GM23338 (cell line): Measurements from ENCODE around the gene CARF. TPM values are rescaled to one million over a fixed set of nuclear protein-coding genes. Genes with fewer than 3 reads are reported as not detected.
"Not testable (repeated sequence)": the region's sequence is repeated elsewhere in the genome, so short reads cannot be mapped to it uniquely, and the experiment has no call there.

Source experiments
- ATAC-seq: fragments of 200-7000 bp; cut with Tn5 transposase; 3 replicates; pipeline ENCODE4 v1.9.1; 2020
- DNase-seq: peaks from one replicate; pipeline ENCODE4 v3.0.0-alpha.2; 2015; ENCODE audit warnings: low spot score
- H2AFZ ChIP-seq: fragments of 200-600 bp; sonication (generic); 2 replicates; pipeline ENCODE4 v1.8.0; 2016; ENCODE audit warnings: antibody characterized with exemption, mild to moderate bottlenecking, moderate library complexity
- H3F3A ChIP-seq: fragments of 200-600 bp; sonication (generic); replicated peaks from 2 replicates; pipeline ENCODE4 v1.8.0; 2017; ENCODE audit warnings: antibody characterized with exemption, mixed run types, low read depth
- H3K27ac ChIP-seq: fragments of 200-600 bp; sonication (generic); 2 replicates; pipeline ENCODE4 v1.6.1; 2016; ENCODE audit warnings: low read depth
- H3K27me3 ChIP-seq: fragments of 200-600 bp; sonication (generic); 2 replicates; pipeline ENCODE4 v1.8.0; 2016; ENCODE audit warnings: mild to moderate bottlenecking, mixed run types, moderate library complexity; ENCODE audit not compliant: insufficient read depth
- H3K36me3 ChIP-seq: fragments of 200-600 bp; sonication (generic); 2 replicates; pipeline ENCODE4 v1.8.0; 2016; ENCODE audit warnings: mild to moderate bottlenecking; ENCODE audit not compliant: insufficient read depth
- H3K4me1 ChIP-seq: fragments of 200-600 bp; sonication (generic); 2 replicates; pipeline ENCODE4 v1.8.0; 2016; ENCODE audit warnings: mild to moderate bottlenecking, moderate library complexity; ENCODE audit not compliant: insufficient read depth
- H3K4me2 ChIP-seq: fragments of 200-600 bp; sonication (generic); 2 replicates; pipeline ENCODE4 v1.7.1; 2017; ENCODE audit warnings: mixed run types
- H3K4me3 ChIP-seq: fragments of 200-600 bp; sonication (generic); 2 replicates; pipeline ENCODE4 v1.6.1; 2016; ENCODE audit warnings: mixed run types
- H3K79me2 ChIP-seq: fragments of 200-600 bp; sonication (generic); replicated peaks from 2 replicates; pipeline ENCODE4 v1.8.0; 2017; ENCODE audit warnings: mild to moderate bottlenecking; ENCODE audit not compliant: insufficient read depth
- H3K9me2 ChIP-seq: fragments of 200-600 bp; sonication (generic); 2 replicates; pipeline ENCODE4 v1.8.0; 2017; ENCODE audit not compliant: insufficient read depth
- H4K20me1 ChIP-seq: fragments of 200-600 bp; sonication (generic); replicated peaks from 2 replicates; pipeline ENCODE4 v1.8.0; 2017; ENCODE audit warnings: mild to moderate bottlenecking; ENCODE audit not compliant: insufficient read depth
- H3K27ac Mint-ChIP-seq: 2 replicates; pipeline ENCODE4 v1.8.0; 2020; ENCODE audit warnings: inconsistent platforms, mild to moderate bottlenecking, moderate library complexity, mixed read lengths
- H3K27me3 Mint-ChIP-seq: 3 replicates; pipeline ENCODE4 v1.8.0; 2022; ENCODE audit warnings: low read depth, mild to moderate bottlenecking, moderate library complexity, mixed read lengths, inconsistent platforms; ENCODE audit not compliant: insufficient read depth, poor library complexity
- H3K36me3 Mint-ChIP-seq: 3 replicates; pipeline ENCODE4 v1.8.0; 2021; ENCODE audit warnings: low read depth, mild to moderate bottlenecking, inconsistent platforms, moderate library complexity, mixed read lengths
- H3K4me1 Mint-ChIP-seq: 3 replicates; pipeline ENCODE4 v1.8.0; 2020; ENCODE audit warnings: mild to moderate bottlenecking, inconsistent platforms, mixed read lengths
- H3K4me3 Mint-ChIP-seq: 3 replicates; pipeline ENCODE4 v1.8.0; 2021; ENCODE audit warnings: moderate library complexity, mild to moderate bottlenecking, inconsistent platforms, mixed read lengths
- H3K9me3 Mint-ChIP-seq: 3 replicates; pipeline ENCODE4 v1.8.0; 2020; ENCODE audit warnings: moderate library complexity, mild to moderate bottlenecking, inconsistent platforms, mixed read lengths
- CREB1 ChIP-seq: fragments of 250-450 bp; sonication (Bioruptor Pico); IDR thresholded peaks from 2 replicates; pipeline ENCODE4 v1.5.0; 2020; ENCODE audit warnings: low read depth, mild to moderate bottlenecking, moderate library complexity
- EZH2phosphoT487 ChIP-seq: fragments of 200-600 bp; sonication (generic); IDR thresholded peaks from one replicate; pipeline ENCODE4 v1.8.1; 2018; ENCODE audit warnings: antibody characterized with exemption; ENCODE audit not compliant: unreplicated experiment
- POLR2AphosphoS5 ChIP-seq: IDR thresholded peaks from 2 replicates; pipeline ENCODE4 v1.6.1; 2016; ENCODE audit warnings: antibody characterized with exemption, low read depth
- REST ChIP-seq: IDR thresholded peaks from one replicate; pipeline ENCODE4 v1.6.1; 2018; ENCODE audit warnings: antibody characterized with exemption; ENCODE audit not compliant: unreplicated experiment
- STAT1 ChIP-seq: IDR thresholded peaks from one replicate; pipeline ENCODE4 v1.6.1; 2016; ENCODE audit warnings: antibody characterized with exemption; ENCODE audit not compliant: unreplicated experiment
- ZNF114 ChIP-seq: fragments of 250-450 bp; sonication (Bioruptor Pico); IDR thresholded peaks from 2 replicates; pipeline ENCODE4 v1.5.0; 2020; ENCODE audit warnings: mild to moderate bottlenecking, moderate library complexity
- ZNF331 ChIP-seq: fragments of 250-450 bp; sonication (Bioruptor Pico); IDR thresholded peaks from 2 replicates; pipeline ENCODE4 v1.5.0; 2020; ENCODE audit warnings: low read depth, mild to moderate bottlenecking, moderate library complexity
- polyA plus RNA-seq: library from polyadenylated mRNA; unstranded; fragments of >200 nt; fragmentation: Nextera tagmentation; extraction: Ambion mirVana; gene quantifications from 2 replicates; pipeline ENCODE4 v1.2.1, GENCODE V29; 2016
- total RNA-seq: library from RNA; depleted of rRNA; stranded (reverse); fragments of >200 nt; shearing (Covaris generic); gene quantifications from 2 replicates; pipeline ENCODE4 v1.2.3, GENCODE V29; 2014
- TF ChIP-seq, protein P1 (sequence below): fragments of 250-450 bp; sonication (Bioruptor Pico); IDR thresholded peaks from 2 replicates; pipeline ENCODE4 v1.5.0; 2020; ENCODE audit warnings: mild to moderate bottlenecking, moderate library complexity
- TF ChIP-seq, protein P2 (sequence below): IDR thresholded peaks from 2 replicates; pipeline ENCODE4 v1.6.1; 2016; ENCODE audit warnings: antibody characterized with exemption

CARF gene
- total and polyA plus RNA-seq, 2 experiments from 2014 or later: 1.7 to 3.3 TPM

DNA sequence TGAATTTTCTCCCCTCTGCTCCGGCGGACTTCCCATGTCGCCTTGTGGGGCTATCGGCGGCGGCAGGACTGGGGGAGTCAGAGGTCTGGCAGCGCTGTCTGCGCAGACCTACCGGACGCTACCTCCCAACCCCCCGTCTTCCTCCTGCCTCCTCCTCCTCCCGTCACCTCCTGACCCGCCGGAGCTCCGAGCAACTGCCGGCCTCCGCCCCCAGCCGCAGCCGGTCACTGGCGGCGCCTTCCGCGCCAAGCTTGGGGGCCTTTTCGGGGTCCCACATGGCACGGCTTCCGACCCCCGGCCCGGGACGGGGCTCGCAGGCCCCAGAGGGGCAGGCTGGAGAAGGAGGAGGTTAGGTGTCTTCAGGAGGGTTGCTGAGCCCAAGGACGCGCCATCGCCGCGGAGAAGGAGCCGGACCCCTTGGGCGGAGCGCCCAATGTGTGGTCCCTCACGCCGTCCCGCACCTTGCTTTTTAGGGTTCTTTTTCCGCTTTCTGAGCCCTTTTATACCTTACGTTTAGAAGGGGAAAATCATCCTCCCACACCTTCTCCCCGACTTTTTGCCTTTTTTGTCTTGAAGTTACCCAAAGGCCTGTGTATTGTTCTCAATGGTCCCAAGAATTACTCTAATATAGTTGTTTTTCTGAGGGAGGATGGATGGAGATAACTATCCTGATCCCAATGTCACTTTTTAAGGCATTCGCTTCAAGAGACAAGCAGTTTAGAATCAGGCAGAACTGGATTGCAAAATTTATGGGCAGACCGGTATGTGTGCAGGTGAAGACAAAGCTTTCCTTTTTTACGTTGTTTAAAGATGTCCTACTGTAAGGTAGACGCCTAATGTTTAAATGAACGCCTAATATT lies 497 bp downstream of the CARF start:
- Histone ChIP-seq H3K4me3 (peak overlapping the region; percentile 78), H4K20me1 (peaks cover 12% of the 10 kb centered on the region; the same call in 1 of the 2 replicates), H3K4me2 (peak overlapping the region; percentile 93), H3K79me2 (peaks cover 39% of the 10 kb centered on the region), H3K27ac (peak overlapping the region; percentile 93)
- H3K9me2 ChIP-seq, H3K4me1 ChIP-seq, H3K4me1 Mint-ChIP-seq, H2AFZ ChIP-seq, DNase-seq, H3F3A ChIP-seq, H3K9me3 Mint-ChIP-seq, H3K27me3 ChIP-seq, H3K27me3 Mint-ChIP-seq, H3K36me3 ChIP-seq: not testable (repeated sequence)
- H3K4me3 Mint-ChIP-seq: peak overlapping the region; percentile 100
- peak; percentile 79 for ATAC-seq
- H3K36me3 Mint-ChIP-seq: peaks cover 18% of the 10 kb centered on the region
- H3K27ac Mint-ChIP-seq: peak overlapping the region; percentile 99

DNA sequence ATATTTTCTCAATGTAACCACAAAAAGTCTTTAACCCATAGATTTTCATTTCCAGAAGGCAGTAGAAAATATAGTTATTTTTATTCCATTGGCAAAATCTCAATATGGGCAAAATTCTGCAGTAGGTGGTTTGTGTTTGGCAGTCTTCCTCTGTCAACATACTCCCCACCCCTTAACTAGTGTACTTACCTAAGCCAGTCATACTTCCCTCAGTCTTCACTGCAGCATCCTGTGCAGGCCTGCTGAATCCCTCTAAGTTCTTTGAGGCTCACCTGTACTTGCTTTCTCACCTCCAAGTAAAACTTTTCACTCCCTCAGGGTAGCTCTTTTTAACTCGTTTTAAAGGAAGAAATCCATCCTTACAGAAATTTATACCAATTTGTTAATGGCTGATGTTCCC lies 6.8 kb downstream of the CARF start:
- no peak for ATAC-seq
- H3K36me3 Mint-ChIP-seq: peaks cover 5% of the 10 kb centered on the region; the same call in 2 of the 3 replicates
- TF ChIP-seq EZH2phosphoT487: no peak
- no peak for TF ChIP-seq CREB1 (CRISPR knock-in tag)
- no peak for TF ChIP-seq ZNF114 (CRISPR knock-in tag)
- TF ChIP-seq, protein P1, sequence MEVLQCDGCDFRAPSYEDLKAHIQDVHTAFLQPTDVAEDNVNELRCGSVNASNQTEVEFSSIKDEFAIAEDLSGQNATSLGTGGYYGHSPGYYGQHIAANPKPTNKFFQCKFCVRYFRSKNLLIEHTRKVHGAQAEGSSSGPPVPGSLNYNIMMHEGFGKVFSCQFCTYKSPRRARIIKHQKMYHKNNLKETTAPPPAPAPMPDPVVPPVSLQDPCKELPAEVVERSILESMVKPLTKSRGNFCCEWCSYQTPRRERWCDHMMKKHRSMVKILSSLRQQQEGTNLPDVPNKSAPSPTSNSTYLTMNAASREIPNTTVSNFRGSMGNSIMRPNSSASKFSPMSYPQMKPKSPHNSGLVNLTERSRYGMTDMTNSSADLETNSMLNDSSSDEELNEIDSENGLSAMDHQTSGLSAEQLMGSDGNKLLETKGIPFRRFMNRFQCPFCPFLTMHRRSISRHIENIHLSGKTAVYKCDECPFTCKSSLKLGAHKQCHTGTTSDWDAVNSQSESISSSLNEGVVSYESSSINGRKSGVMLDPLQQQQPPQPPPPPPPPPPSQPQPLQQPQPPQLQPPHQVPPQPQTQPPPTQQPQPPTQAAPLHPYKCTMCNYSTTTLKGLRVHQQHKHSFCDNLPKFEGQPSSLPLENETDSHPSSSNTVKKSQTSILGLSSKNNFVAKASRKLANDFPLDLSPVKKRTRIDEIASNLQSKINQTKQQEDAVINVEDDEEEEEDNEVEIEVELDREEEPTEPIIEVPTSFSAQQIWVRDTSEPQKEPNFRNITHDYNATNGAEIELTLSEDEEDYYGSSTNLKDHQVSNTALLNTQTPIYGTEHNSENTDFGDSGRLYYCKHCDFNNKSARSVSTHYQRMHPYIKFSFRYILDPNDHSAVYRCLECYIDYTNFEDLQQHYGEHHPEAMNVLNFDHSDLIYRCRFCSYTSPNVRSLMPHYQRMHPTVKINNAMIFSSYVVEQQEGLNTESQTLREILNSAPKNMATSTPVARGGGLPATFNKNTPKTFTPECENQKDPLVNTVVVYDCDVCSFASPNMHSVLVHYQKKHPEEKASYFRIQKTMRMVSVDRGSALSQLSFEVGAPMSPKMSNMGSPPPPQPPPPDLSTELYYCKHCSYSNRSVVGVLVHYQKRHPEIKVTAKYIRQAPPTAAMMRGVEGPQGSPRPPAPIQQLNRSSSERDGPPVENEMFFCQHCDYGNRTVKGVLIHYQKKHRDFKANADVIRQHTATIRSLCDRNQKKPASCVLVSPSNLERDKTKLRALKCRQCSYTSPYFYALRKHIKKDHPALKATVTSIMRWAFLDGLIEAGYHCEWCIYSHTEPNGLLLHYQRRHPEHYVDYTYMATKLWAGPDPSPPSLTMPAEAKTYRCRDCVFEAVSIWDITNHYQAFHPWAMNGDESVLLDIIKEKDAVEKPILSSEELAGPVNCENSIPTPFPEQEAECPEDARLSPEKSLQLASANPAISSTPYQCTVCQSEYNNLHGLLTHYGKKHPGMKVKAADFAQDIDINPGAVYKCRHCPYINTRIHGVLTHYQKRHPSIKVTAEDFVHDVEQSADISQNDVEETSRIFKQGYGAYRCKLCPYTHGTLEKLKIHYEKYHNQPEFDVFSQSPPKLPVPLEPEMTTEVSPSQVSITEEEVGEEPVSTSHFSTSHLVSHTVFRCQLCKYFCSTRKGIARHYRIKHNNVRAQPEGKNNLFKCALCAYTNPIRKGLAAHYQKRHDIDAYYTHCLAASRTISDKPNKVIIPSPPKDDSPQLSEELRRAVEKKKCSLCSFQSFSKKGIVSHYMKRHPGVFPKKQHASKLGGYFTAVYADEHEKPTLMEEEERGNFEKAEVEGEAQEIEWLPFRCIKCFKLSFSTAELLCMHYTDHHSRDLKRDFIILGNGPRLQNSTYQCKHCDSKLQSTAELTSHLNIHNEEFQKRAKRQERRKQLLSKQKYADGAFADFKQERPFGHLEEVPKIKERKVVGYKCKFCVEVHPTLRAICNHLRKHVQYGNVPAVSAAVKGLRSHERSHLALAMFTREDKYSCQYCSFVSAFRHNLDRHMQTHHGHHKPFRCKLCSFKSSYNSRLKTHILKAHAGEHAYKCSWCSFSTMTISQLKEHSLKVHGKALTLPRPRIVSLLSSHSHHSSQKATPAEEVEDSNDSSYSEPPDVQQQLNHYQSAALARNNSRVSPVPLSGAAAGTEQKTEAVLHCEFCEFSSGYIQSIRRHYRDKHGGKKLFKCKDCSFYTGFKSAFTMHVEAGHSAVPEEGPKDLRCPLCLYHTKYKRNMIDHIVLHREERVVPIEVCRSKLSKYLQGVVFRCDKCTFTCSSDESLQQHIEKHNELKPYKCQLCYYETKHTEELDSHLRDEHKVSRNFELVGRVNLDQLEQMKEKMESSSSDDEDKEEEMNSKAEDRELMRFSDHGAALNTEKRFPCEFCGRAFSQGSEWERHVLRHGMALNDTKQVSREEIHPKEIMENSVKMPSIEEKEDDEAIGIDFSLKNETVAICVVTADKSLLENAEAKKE (CRISPR knock-in tag): no peak
- TF ChIP-seq, protein P2, sequence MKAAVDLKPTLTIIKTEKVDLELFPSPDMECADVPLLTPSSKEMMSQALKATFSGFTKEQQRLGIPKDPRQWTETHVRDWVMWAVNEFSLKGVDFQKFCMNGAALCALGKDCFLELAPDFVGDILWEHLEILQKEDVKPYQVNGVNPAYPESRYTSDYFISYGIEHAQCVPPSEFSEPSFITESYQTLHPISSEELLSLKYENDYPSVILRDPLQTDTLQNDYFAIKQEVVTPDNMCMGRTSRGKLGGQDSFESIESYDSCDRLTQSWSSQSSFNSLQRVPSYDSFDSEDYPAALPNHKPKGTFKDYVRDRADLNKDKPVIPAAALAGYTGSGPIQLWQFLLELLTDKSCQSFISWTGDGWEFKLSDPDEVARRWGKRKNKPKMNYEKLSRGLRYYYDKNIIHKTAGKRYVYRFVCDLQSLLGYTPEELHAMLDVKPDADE: no peak
- TF ChIP-seq ZNF331 (CRISPR knock-in tag): no peak
- no peak for TF ChIP-seq REST
- no peak for TF ChIP-seq STAT1
- no peak for TF ChIP-seq POLR2AphosphoS5

More for the DNA sequence above, 6.8 kb downstream of the CARF start:
- H3K27me3 ChIP-seq: no peaks in the 10 kb centered on the region
- no peaks in the 10 kb centered on the region for H3K4me1 Mint-ChIP-seq
- no peak overlapping the region for H3K4me2 ChIP-seq
- H2AFZ ChIP-seq: no peak overlapping the region
- no peaks in the 10 kb centered on the region for H4K20me1 ChIP-seq
- H3F3A ChIP-seq: no peaks in the 10 kb centered on the region
- no peaks in the 10 kb centered on the region for H3K36me3 ChIP-seq
- DNase-seq: no peak
- H3K79me2 ChIP-seq: no peaks in the 10 kb centered on the region
- no peaks in the 10 kb centered on the region for H3K9me2 ChIP-seq
- H3K27me3 Mint-ChIP-seq: no peaks in the 10 kb centered on the region
- no peaks in the 10 kb centered on the region for H3K4me1 ChIP-seq
- H3K27ac Mint-ChIP-seq: no peak overlapping the region
- H3K27ac ChIP-seq: no peak overlapping the region
- H3K4me3 ChIP-seq: no peak overlapping the region
- no peak overlapping the region for H3K4me3 Mint-ChIP-seq
- H3K9me3 Mint-ChIP-seq: no peaks in the 10 kb centered on the region
